GM18907 (cell line): Measurements from ENCODE around the gene LIMK2.

Source experiments
- ATAC-seq: cut with Tn5 transposase; IDR thresholded peaks from one replicate; pipeline ENCODE4 v1.9.1; 2021; ENCODE audit warnings: mild to moderate bottlenecking, moderate library complexity; ENCODE audit not compliant: unreplicated experiment

The LIMK2 gene

GRCh38 chr22:31271026-31271425 lies 58.9 kb downstream of the LIMK2 start:
- ATAC-seq, result no peak

GRCh38 chr22:31271485-31271884 lies 59.4 kb downstream of the LIMK2 start:
- no peak for ATAC-seq

- ATAC-seq, result no peak
Measured at GRCh38 chr22:31272522-31273446, 60.7 kb downstream of the LIMK2 start.

DNA sequence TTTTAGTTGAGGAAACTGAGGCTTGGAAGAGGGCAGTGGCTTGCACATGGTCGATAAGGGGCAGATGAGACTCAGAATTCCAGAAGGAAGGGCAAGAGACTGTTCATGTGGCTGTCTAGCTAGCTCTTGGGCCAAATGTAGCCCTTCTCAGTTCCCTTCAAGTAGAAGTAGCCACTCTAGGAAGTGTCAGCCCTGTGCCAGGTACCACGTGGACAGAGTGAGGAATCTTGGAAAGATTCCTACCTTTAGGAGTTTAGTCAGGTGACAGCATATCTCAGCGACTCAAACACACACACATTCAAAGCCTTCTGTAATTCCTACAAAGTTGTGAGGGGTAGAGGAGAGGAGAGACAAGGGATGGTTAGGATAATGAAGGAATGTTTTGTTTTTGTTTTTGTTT lies 61.9 kb downstream of the LIMK2 start:
- ATAC-seq, result no peak

DNA sequence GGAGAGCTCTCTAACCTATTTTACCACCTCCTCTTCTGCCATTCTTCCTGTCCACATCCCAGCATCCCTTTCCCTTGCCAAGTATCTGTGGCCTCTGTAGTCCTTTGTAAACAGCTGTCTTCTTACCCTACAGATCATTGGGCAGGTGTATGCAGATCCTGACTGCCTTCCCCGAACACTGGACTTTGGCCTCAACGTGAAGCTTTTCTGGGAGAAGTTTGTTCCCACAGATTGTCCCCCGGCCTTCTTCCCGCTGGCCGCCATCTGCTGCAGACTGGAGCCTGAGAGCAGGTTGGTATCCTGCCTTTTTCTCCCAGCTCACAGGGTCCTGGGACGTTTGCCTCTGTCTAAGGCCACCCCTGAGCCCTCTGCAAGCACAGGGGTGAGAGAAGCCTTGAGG lies 62.9 kb downstream of the LIMK2 start:
- ATAC-seq, result no peak

DNA sequence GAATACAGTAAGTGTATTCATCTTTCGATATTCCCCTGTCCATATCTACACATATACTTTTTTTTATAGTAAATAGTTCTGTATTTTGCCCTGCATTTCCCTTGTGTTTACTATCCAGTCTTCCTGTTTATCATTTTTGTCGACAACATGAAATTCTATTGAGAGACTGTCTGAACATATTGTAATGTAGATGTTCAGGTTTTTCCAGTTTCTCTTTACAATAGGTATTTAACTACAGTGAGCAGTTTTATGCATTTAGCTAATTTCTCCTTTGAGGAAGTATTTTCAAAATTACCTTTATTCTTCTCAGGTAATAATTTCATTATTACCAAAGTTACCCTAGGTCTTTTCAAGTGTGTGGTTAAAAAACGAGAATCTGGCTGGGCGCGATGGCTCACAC lies 63.5 kb downstream of the LIMK2 start:
- ATAC-seq, result no peak

GRCh38 chr22:31276426-31277167 lies 64.5 kb downstream of the LIMK2 start:
- no peak for ATAC-seq

DNA sequence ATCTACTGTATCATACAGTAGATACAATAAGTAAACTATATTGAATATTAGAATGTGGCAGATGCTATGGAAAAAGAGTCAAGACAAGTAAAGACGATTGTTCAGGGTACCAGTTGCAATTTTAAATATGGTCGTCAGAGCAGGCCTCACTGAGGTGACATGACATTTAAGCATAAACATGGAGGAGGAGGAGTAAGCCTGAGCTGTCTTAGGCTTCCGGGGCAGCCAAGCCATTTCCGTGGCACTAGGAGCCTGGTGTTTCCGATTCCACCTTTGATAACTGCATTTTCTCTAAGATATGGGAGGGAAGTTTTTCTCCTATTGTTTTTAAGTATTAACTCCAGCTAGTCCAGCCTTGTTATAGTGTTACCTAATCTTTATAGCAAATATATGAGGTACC lies 65.6 kb downstream of the LIMK2 start:
- no peak for ATAC-seq

DNA sequence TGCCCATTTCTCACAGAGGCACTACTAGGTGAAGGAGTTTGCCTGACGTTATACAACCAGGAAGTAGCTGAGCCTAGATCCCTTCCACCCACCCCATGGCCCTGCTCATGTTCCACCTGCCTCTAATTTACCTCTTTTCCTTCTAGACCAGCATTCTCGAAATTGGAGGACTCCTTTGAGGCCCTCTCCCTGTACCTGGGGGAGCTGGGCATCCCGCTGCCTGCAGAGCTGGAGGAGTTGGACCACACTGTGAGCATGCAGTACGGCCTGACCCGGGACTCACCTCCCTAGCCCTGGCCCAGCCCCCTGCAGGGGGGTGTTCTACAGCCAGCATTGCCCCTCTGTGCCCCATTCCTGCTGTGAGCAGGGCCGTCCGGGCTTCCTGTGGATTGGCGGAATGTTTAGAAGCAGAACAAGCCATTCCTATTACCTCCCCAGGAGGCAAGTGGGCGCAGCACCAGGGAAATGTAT lies 66.1 kb downstream of the LIMK2 start:
- ATAC-seq, result no peak

- no peak for ATAC-seq
Measured at GRCh38 chr22:31278626-31279326, 66.7 kb downstream of the LIMK2 start.

DNA sequence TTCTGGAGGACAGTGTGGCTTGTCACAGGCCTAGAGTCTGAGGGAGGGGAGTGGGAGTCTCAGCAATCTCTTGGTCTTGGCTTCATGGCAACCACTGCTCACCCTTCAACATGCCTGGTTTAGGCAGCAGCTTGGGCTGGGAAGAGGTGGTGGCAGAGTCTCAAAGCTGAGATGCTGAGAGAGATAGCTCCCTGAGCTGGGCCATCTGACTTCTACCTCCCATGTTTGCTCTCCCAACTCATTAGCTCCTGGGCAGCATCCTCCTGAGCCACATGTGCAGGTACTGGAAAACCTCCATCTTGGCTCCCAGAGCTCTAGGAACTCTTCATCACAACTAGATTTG lies 67.2 kb downstream of the LIMK2 start:
- ATAC-seq, result no peak

- no peak for ATAC-seq
Measured at GRCh38 chr22:31279821-31280505, 67.9 kb downstream of the LIMK2 start.

DNA sequence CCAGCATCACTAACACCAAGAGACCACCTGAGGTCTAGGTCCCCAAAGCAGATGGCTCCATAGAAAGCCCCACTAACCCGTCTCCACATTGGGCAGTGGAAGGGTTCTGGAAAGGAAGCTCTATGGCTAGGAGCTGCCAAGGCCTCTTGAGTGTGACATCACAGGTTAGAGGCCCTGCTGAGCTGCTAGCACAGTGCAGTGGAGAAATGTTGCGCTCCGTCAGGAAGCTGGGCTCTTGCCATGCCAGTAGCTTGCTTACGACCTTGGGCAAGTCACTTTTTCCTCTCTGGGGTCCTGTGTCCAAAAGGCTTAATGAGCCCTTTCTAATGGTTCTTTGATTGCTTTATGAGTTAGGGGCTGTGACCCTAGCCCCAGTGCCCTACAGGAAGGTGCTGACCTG lies 69.6 kb downstream of the LIMK2 start:
- ATAC-seq, result no peak

DNA sequence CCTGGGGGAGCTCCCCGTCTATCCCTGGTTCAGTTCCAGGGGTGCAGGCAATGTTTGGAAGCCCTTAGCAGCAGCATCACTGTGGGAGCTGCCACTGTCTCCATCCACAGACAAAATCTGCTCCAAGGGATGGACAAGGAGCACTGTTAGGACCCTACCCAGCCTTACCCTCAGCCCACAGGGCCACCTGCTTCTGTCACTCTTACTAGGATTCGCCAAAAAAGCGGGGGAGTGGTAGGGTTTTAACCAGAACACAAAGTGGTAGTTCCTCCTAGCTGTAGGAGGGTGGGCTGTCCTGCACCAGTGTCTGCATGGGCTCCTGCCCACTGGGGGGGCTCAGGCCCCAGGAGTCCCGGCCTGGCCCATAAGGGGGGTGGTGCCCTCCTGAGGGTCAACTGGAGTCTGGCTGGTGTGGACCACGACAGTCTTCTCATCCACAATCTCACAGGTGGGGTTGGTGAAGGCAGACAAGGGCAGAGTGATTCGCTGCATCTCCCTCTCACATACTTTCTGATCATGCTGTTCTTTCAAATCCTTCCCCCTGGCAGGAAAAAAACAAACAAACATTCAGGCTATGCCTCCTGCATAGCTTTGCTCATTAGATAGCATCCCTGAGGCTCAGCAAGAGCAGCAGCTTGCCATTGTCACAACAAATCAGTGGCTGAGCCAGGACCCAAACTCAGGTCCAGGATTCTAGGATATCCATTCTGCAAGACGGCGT lies 70.8 kb downstream of the LIMK2 start:
- no peak for ATAC-seq

DNA sequence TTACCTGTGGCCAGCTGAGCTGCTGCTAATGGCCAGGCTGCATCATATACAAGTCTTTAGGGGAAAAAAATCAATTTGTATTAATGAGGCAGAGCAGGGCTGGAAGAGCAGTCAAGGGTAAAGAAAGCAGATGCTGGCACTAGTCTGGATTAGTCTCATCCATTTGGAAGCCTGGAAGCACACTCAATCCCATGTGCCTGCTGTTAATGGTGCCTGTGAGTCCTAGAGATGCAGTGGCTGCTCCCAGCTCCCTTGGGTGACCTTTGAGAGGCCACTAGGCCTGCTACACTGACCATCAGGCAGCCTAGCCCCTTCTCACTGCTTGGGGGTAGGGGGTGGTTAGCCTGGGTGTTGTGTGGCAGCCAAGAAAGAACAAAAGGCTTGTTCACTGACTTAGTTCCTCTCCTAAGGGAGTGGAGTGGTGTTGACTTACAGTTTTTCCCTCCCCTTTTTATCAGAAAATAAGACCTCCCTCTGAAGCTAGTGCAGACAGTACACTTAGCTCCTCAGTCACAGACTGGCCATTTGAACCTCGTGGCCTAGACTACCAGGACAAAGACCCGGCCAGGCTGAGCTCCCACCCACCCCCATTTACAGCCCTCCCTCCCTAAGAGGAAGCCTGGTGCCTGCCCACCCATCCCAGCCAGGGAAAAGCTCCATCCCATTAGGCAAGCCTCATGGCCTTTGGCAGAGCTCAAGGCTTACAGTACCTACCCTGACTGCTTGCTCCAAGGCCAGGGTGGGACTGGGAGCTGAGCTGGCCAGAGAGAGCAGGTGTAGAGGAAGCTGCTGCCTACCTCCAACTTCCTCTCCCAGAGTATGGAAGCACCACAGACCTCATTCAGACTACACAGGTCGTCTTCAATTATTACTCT lies 72.4 kb downstream of the LIMK2 start:
- ATAC-seq, result no peak

DNA sequence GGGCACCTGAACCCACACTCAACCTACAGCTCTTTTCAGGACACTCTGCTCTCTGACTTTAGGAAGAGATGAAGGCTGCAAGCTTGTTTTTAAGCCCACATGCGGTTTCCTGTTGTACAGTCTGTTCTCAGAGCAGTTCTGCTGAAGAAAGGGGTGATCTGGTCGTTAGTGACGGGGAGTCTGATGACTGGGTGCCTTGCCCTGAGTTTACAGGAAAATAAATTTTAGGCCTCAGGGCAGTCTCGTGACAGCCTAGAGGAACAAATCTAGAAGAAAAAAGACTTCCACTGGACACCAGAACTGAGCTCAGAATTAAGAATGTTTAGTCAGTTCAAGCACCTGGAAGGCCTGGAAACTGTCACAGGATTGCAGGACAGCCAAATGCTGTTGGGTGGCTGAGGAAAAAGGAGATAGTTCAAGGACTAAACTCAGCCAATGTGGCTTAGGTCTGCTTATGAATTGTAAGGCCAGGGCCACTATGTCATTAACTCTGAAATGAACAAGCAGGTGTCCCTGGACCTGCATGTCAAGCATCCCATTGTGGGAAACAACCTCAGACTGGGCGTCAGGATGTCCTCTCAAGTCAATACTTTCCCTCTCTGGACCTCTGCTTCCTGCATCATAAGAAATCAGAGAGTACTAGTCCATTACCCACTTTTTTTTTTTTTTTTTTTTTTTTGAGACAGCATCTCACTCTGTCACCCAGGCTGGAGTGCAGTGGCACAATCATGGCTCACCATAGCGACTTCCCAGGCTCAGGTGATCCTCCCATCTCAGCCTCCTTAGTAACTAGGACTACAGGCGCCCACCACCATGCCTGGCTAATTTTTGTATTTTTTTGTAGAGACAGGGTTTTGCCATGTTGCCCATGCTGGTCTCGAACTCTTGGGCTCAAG lies 74.5 kb downstream of the LIMK2 start:
- ATAC-seq, result no peak

GRCh38 chr22:31287818-31288495 lies 75.9 kb downstream of the LIMK2 start:
- ATAC-seq, result no peak
